ENCODE data around the gene IFT172.
"Not testable (repeated sequence)": the region's sequence is repeated elsewhere in the genome, so short reads cannot be mapped to it uniquely, and the experiment has no call there.

Gene IFT172

DNA sequence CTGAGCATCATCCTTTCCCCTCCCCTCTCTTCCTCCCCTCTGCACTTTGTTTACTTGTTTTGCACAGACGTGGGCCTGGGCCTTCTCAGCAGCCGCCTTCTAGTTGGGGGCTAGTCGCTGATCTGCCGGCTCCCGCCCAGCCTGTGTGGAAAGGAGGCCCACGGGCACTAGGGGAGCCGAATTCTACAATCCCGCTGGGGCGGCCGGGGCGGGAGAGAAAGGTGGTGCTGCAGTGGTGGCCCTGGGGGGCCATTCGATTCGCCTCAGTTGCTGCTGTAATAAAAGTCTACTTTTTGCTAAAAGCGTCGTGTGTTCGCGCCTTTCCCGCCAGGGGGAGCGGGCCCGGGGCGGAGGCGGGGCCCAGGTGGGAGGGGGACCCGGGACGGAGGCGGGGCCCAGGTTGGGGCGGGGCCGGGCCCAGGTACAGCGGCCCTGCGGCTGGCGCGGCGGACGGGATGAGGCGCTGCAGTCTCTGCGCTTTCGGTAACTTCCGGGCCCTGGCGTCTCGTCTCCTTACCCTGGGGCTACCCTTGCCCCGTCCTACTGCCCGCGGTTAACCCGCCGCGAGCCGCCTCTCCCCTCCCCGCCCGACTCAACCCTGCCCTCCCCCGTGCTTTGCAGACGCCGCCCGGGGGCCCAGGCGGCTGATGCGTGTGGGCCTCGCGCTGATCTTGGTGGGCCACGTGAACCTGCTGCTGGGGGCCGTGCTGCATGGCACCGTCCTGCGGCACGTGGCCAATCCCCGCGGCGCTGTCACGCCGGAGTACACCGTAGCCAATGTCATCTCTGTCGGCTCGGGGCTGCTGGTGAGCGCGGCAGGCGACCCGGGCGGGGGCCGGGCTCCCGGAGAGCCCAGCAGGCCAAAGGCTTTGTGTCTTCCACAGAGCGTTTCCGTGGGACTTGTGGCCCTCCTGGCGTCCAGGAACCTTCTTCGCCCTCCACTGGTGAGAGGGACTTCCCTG is 47.3 kb downstream of the IFT172 start, which contains the start of gene KRTCAP3:
Gene KRTCAP3 (plus strand): TSS at position 424 of the 962 bp plus-strand sequence. CDS start 32 bp downstream, at position 456.
- TF ChIP-seq ZFX (IDR thresholded peaks at IDR 0.05; ENCODE audit: borderline replicate concordance) (no peak), CTCF (IDR thresholded peaks at IDR 0.05) (peak; percentile 80)
- H3K27ac ChIP-seq: peak within 1 kb of the TSS; percentile 83

- TF ChIP-seq CTCF (IDR thresholded peaks at IDR 0.05) (no peak), ZFX (IDR thresholded peaks at IDR 0.05; ENCODE audit: borderline replicate concordance) (no peak)
- H3K27ac ChIP-seq: peak overlapping the region; percentile 83
Observed at GRCh38 chr2:27441226-27441926, 48.2 kb downstream of the IFT172 start.

DNA sequence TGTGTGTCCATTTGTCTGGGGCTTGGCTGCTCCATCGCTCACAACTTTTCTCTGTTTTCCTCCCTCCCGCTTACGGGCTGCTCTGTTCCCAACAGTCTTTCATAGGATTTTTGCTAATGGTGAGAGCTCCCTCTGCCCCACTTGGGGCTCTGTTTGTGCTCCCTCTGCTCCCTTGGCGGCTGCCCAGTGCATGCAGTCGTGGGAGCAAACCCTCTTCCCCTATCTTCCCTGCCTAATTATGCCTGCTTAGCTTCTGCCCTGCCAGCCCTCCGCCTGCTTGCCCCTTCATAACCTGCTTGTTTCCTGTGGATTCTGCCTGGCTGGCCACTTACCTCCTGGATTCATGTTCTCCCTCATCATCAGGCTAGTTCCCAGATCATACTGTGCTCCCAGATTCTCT is 53.9 kb downstream of the IFT172 start:
- no peak for TF ChIP-seq ZFX (IDR thresholded peaks at IDR 0.05; ENCODE audit: borderline replicate concordance)
- H3K27ac ChIP-seq: no peak overlapping the region

- no peak overlapping the region for H3K27ac ChIP-seq
- TF ChIP-seq ZFX (IDR thresholded peaks at IDR 0.05; ENCODE audit: borderline replicate concordance) (no peak), CTCF (IDR thresholded peaks at IDR 0.05) (no peak)
Observed at GRCh38 chr2:27431395-27431794, 58.1 kb downstream of the IFT172 start.

DNA sequence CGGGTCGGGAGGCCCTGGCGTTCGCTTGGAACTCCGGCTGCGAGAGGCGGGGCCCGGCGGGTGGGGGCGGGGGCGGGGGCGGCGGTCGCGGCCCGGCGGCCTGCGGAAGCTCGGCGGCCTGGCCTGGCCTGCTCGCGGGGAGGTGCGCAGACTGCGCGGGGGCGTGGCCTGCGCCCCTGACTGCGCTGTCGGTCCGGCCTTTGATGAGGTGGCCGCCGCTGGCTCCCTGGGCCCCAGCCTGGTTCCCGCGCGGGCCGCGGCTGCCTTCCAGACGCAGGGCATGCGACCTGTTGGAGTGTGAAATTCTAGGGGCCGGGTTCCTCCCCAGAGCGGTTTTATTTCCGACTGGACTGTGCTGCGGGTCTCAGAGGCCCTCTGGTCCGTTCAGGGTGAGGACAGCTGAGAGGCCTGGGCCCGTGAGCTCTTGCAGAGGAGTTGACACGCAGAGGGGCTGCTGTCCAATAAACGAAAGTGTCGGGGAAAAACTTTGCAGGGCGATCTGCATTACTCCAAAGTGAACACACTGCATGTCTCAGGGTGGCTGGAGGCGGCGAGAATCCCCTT is 60.5 kb downstream of the IFT172 start:
- TF ChIP-seq CTCF (IDR thresholded peaks at IDR 0.05) (no peak), ZFX (IDR thresholded peaks at IDR 0.05; ENCODE audit: borderline replicate concordance) (no peak)

DNA sequence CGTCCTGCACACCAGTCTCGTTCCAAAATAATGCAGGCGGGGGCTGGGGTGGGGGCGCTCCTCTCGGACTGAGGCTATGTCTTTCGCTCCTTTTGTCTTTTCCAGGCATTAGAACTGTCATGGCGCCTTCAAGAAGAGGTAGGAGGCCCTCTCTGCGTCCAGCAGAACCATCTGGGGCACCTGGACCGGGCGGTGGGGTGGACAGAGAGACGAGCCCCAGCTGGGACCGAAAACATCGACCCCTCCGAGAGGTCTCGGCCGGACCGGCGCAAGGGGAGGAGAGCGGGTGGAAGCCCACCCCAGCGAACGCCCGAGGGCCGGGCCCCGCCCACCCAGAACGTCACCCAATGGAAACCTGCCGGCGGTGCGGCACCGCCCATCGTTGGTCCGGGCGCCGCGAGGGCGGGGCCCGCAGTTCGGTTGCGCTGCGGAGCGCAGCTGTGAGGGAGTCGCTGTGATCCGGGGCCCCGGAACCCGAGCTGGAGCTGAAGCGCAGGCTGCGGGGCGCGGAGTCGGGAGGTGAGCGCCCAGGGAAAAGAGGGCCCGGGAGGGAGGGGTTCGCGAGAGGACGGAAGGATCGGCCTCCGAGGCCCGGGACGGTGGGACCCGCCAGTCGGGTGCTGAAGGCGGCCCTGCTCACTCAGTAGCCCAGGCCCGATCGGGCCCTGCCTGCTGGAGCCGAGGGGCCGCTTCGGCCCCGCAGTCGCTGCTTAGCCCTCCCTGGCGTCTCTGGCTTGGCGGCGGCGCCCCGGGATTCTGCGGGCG is 61.1 kb downstream of the IFT172 start, which contains the start of gene NRBP1:
Gene NRBP1 (plus strand): TSS at position 419 of the 765 bp plus-strand sequence. CDS start 4,643 bp downstream, outside the sequence.
- peak within 1 kb of the TSS; percentile 86 for H3K27ac ChIP-seq
- no peak for TF ChIP-seq ZFX (IDR thresholded peaks at IDR 0.05; ENCODE audit: borderline replicate concordance)
- peak; percentile 20; the same call in 1 of the 2 replicates for TF ChIP-seq CTCF (IDR thresholded peaks at IDR 0.05)

More for the DNA sequence above, 60.5 kb downstream of the IFT172 start:
- peak overlapping the region; percentile 86 for H3K27ac ChIP-seq

GRCh38 chr2:27427863-27428212 is 61.7 kb downstream of the IFT172 start:
- H3K27ac ChIP-seq: peak overlapping the region; percentile 86
- no peak for TF ChIP-seq ZFX (IDR thresholded peaks at IDR 0.05; ENCODE audit: borderline replicate concordance)
- no peak for TF ChIP-seq CTCF (IDR thresholded peaks at IDR 0.05)

- not testable (repeated sequence) for H3K27ac ChIP-seq
Observed at GRCh38 chr2:27425039-27425438, 64.5 kb downstream of the IFT172 start.
